Mucosa of descending colon (tissue), 3 donors: ENCODE measurements around the gene KCNK3. TPM values are rescaled to one million over a fixed set of nuclear protein-coding genes. Genes with fewer than 3 reads are reported as not detected.

Experiments
- ATAC-seq: fragments of 200-7000 bp; cut with Tn5 transposase; one replicate; pipeline ENCODE4 v1.9.1; 2020; ENCODE audit warnings: mild to moderate bottlenecking, moderate library complexity
- DNase-seq, 3 donors: peaks; one replicate each; pipeline ENCODE4 v3.0.0-alpha.2; 2020
- H3K36me3 ChIP-seq: fragments of 200-600 bp; one replicate; pipeline ENCODE4 v1.8.0; 2021; ENCODE audit warnings: low read depth, mild to moderate bottlenecking
- H3K4me1 ChIP-seq: fragments of 200-600 bp; one replicate; pipeline ENCODE4 v1.8.0; 2021; ENCODE audit warnings: low read depth, mild to moderate bottlenecking
- H3K4me3 ChIP-seq: fragments of 200-600 bp; one replicate; pipeline ENCODE4 v1.8.0; 2021; ENCODE audit warnings: mild to moderate bottlenecking
- H3K9me3 ChIP-seq: fragments of 200-600 bp; one replicate; pipeline ENCODE4 v1.8.0; 2021; ENCODE audit warnings: mild to moderate bottlenecking
- CTCF ChIP-seq: fragments of 200-600 bp; IDR thresholded peaks from one replicate; pipeline ENCODE4 v1.8.0; 2022; ENCODE audit warnings: antibody characterized with exemption, mild to moderate bottlenecking
- intact Hi-C, 2 donors: fragments of 100-400 bp; cut with DNase I in 1 of 2; cut with micrococcal nuclease in 1 of 2; formaldehyde crosslinking; loops; one replicate each; pipeline versions ENCODE4 v1.11.0 to v1.11.1; 2022; cut with DNase I, micrococcal nuclease
- total RNA-seq, 3 donors: library from RNA; stranded (reverse); fragmentation: NEBNext Ultra II Directional in 2 of 3; extraction: Animal tissue kit (Norgen Biotek cat#: 25700) in 2 of 3; gene quantifications; one replicate each; pipeline versions ENCODE4 v1.2.1 to v1.2.4, GENCODE V29; 2021 to 2023
- donor health status: DM: no; HTN: no; CAD: no; lungs with moderate emphysema.
- donor health status: DM: no; HTN: no; CAD: no.
- donor health status: DM: no; HTN: yes; CAD: no.

The KCNK3 gene
- total RNA-seq, 3 donors from 2014 or later, result 0.64 to 11.0 (median 0.92) TPM

GRCh38 chr2:26752656-26753055 lies 60.1 kb downstream of the KCNK3 start:
- TF ChIP-seq CTCF, result no peak
- Histone ChIP-seq H3K9me3 (no peaks in the 10 kb centered on the region), H3K36me3 (no peaks in the 10 kb centered on the region), H3K4me3 (no peak overlapping the region), H3K4me1 (no peaks in the 10 kb centered on the region)
- intact Hi-C loops, result no loop called here
- DNase-seq, result no peak
- no peak for ATAC-seq

- ATAC-seq, result no peak
- no peak for TF ChIP-seq CTCF
- H3K9me3 ChIP-seq, result no peaks in the 10 kb centered on the region
Measured at GRCh38 chr2:26754539-26754938, 62.0 kb downstream of the KCNK3 start.

GRCh38 chr2:26754972-26755670 lies 62.6 kb downstream of the KCNK3 start:
- DNase-seq (no peak), ATAC-seq (no peak)
- no peak for TF ChIP-seq CTCF
- no peaks in the 10 kb centered on the region for H3K4me1 ChIP-seq
- no peak overlapping the region for H3K4me3 ChIP-seq
- intact Hi-C loops, result no loop called here
- no peaks in the 10 kb centered on the region for H3K36me3 ChIP-seq
- no peaks in the 10 kb centered on the region for H3K9me3 ChIP-seq

More at GRCh38 chr2:26754539-26754938, 62.0 kb downstream of the KCNK3 start:
- intact Hi-C loops, result no loop called here
- no peaks in the 10 kb centered on the region for H3K36me3 ChIP-seq
- no peaks in the 10 kb centered on the region for H3K4me1 ChIP-seq
- no peak for DNase-seq
- H3K4me3 ChIP-seq, result no peak overlapping the region

- no peak for TF ChIP-seq CTCF
Measured at GRCh38 chr2:26756337-26756736, 63.8 kb downstream of the KCNK3 start.

GRCh38 chr2:26757873-26758789 lies 65.6 kb downstream of the KCNK3 start:
- Histone ChIP-seq H3K9me3 (no peaks in the 10 kb centered on the region), H3K4me1 (no peaks in the 10 kb centered on the region), H3K4me3 (no peak overlapping the region), H3K36me3 (no peaks in the 10 kb centered on the region)
- peak; percentile 83 for ATAC-seq
- TF ChIP-seq CTCF, result no peak
- intact Hi-C loops, result no loop called here
- no peak for DNase-seq

More at GRCh38 chr2:26756337-26756736, 63.8 kb downstream of the KCNK3 start:
- intact Hi-C loops, result no loop called here
- no peak for ATAC-seq
- no peak for DNase-seq
- Histone ChIP-seq H3K4me3 (no peak overlapping the region), H3K36me3 (no peaks in the 10 kb centered on the region), H3K9me3 (no peaks in the 10 kb centered on the region), H3K4me1 (no peaks in the 10 kb centered on the region)
